ENCODE measurements around the gene WDSUB1.

DNA sequence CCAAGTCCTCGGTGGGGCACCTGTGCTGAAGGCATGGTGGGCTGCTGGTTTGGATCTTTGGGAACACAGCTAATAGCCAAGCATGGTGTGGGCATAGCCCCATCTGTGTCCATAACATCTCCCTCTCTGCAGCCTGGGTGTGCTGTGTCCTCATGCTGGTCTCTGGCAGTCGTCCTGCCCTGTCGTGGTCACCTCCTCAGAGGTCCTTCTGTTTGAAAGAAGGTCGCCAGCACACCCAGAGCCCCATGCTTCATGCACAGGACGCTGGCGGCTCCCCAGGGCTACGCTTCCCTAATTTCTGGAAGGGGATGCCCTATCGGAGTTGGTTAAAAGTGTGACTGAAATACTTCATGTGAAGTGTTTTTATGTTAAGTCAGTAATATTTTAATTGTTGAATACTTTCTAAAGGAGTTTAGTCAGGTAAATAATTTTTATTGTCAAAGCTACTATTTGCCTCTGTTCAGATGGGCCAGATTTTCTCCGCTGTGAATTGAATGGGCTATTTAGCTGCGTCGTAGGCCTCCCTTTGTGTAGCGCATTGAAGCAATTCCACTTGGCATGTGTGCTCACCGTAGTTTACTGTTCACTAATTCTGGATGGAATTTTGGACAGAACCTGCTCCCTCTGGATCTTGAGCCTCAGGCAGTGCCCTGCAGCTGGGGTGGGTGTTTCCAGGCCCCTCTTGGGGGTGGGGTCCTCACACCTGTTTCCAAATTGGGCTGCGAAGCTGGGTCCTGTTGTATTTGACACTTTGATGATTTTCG, 81.9 kb downstream of the WDSUB1 start:
- TF ChIP-seq CTCF (IDR thresholded peaks at IDR 0.05) (no peak), POLR2AphosphoS5 (IDR thresholded peaks at IDR 0.05) (no peak)
